HUDEP-2 (cell line): ENCODE measurements around the gene FGL2.
"Not testable (repeated sequence)": the region's sequence is repeated elsewhere in the genome, so short reads cannot be mapped to it uniquely, and the experiment has no call there.

ENCODE experiments used
- DNase-seq, 76 experiments: peaks; one replicate each; lab custom pipeline; 2025; ENCODE audit not compliant: unreplicated experiment in 76 of 76; lab: John Stamatoyannopoulos, UW

Gene FGL2

GRCh38 chr7:77199013-77199966 lies at the start of gene FGL2:
FGL2 (minus strand) TSS chr7:77199819; CDS start chr7:77199793, 26 bp downstream.
- no peak for DNase-seq

- no peak for DNase-seq
Observed at GRCh38 chr7:77248154-77248553, 48.5 kb upstream of the FGL2 start.

DNA sequence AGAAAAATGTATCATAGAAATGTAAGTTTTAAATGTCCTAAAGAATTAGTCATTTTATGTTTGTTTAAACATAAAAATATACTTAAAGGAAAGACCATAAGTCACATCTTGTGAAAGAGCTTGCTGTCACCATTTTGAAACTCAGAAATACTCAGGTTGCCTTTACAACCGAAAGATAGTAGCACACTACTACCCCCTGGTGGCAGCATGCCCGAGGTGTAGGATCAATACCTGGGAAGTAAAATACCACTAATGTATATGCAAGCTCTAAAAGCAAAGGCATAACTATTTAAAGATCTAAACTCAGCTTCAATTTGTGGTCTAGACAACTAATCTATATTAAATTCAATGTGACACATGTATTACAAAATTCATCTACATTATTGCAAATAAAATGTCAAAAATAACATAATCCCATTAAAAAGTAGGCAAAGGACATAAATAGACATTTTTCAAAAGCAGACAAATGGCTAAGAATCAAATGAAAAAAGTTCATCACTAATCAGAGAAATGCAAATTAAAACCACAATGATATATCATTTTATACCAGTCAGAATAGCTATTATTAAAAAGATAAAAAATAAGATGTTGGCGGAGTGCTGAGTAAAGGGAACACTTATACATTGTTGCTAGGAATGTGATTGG lies 47.7 kb upstream of the FGL2 start:
- DNase-seq = peak in 69 of 76 experiments; percentile 3 to 82 (median 57)

DNA sequence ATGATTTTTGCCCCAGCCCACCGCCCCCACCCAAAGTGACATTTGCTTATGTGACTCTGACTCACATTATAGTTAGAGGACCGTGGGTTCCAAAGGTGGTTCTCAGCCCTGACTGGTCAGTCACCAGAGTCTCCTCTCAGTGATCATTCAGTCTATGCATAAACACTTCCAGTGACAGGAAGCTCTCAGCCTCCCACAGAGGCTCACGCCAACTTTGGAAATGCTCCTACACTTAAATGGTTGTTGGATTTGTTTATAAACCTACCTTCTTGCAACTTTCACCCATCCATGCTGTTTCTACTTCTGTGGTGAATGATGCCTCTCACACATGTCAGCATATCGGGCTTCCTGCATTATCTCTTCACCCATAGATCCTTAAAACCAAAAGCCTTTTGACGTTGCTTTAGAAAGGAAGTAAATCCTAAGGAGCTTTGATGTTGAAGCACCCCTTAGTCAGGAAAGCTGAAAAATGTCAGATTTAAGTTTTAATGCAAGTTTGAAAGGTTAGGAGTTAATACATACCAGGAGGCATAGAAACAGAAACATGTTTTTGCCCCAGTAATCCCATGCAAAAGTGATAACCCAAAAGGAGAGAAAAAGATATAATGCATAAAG lies 46.5 kb upstream of the FGL2 start:
- DNase-seq = no peak

DNA sequence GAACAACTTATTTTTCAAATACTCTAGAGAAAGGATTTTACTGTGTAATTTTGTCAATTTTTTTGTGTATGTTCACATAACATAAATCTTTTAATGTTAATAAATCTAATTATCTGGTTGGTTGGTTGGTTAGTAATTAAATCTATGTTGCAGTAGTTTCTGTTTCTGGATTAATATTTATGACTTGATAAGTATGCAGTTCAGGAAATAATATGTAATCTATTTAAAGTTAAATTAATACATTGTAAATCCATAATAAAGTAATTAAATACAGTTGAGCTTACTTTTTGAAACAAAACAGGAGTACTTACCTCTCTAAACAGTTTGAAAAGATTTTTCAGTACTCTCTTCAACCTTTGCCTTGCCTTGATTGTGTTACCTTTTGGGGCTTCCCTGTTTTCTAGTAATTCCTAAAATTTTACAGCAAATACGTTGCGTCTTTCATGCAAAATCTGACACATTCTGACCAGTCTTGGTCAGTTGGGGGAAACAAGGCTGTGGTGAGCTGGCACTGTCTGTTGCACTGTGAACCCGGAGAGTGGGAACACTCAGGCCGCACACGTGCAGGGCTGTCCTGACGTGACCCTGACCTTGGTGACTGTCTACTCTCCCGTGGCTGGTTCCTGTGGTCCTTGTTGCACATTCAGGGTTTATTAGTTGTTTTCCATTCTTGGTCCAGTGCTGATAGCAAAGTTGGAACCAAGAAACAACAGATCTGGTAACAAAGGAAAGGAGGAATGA lies 45.6 kb upstream of the FGL2 start:
- DNase-seq = no peak

- no peak for DNase-seq
Observed at GRCh38 chr7:77244222-77244934, 44.8 kb upstream of the FGL2 start.

DNA sequence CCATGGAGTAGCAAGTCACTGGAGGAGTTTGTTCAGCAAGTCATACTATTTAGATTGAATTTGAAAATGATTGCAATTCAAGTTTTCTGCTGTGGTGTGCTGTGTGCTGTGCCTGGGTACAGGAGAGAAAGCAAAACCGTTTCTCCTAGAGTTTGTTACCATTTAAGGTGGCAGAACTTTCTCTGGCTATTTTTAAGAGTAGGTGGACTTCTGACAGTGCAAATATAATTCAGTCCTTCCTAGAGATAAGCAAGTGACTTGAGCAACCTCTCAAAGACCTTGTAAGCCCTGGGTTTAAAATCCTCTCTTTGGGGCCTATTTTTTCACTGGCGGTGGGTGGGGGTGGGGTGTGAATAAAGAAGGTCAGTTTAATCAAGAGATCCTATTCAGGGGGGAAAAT lies 42.9 kb upstream of the FGL2 start:
- no peak for DNase-seq

GRCh38 chr7:77242068-77242467 lies 42.4 kb upstream of the FGL2 start:
- DNase-seq = no peak

DNA sequence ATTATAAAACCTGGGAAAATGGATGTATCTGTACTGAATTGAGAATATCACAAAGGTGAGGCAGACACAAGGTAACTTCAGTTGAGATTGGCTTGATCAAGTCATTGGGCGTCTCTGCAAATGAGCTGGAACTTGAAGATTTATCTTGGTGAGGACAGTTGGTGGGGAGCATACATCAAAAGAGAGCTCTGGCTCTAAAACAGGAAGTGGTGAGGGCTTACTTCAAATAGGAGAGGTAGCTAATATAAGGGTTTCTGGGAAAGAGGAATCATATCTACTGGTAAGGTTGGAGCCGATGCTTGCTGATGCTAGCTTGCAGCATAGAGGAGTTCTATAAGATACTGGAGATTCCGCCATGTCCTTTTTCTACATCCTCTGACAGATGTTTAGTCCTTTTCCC lies 39.9 kb upstream of the FGL2 start:
- no peak for DNase-seq

DNA sequence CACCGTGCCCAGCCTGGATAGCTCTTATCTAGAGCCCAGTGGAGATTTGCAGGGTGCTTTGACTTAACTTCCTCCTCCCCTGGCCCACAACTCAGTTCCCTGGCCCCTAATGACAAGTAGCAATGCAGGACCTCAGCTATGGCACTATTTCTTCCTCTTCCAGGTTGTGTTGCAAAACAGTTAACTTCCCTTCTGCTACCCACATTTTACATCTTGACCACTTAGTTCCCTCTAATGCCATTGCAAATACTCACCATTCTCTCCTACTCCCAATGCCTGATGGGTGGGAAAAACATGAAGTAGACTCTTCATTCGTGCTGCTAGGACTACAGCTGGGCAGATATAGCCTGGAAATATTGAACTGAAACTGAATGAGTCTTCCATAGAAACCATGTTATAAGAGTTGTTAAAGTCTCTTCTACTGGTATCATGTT lies 39.1 kb upstream of the FGL2 start:
- no peak for DNase-seq

GRCh38 chr7:77235276-77235675 lies 35.7 kb upstream of the FGL2 start:
- DNase-seq = no peak

DNA sequence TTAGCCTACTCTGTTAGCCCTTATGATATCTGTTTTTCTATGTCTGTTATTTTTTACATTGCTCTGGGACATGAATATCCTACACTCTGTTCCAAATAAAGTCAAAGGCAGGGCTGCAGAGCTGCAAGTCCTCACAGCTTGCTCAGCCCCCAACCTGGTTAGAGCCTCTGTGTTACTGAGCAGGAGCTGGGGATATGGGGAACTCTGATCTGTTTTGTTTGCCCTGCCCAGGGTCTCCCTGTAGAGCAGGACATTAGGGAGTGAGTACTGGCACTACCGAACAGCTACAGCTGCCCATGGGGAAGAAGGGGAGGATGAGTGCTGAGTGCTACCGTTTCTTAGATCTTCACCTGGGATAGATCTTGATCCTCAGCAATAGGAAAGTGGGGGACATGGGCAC lies 32.8 kb upstream of the FGL2 start:
- DNase-seq = no peak

- DNase-seq = not testable (repeated sequence)
Observed at GRCh38 chr7:77228795-77229194, 29.2 kb upstream of the FGL2 start.

GRCh38 chr7:77226357-77226839 lies 26.8 kb upstream of the FGL2 start:
- DNase-seq = no peak

- DNase-seq = no peak
Observed at GRCh38 chr7:77223261-77223660, 23.6 kb upstream of the FGL2 start.

DNA sequence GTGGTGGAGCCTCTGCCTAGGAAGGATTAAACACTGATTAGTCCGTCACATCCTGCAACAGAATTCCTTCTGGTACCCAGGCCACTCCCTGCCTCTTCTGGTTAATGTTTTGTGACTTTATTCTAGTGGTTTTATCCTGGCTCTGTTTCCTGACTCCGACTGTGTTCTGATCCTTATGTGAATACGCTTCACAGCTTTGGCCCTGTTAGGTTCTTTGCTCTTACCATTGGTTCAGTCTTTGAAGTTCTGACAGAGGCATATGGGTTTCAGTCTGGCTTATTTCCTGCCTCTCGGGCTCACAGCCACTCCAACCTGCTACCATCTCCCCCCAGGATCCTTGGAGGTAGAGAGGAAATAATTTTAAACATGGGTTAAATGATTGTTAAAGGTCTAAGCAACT lies 23.2 kb upstream of the FGL2 start:
- no peak for DNase-seq

GRCh38 chr7:77222065-77222464 lies 22.4 kb upstream of the FGL2 start:
- DNase-seq = no peak

- DNase-seq = not testable (repeated sequence)
Observed at GRCh38 chr7:77219701-77220331, 20.2 kb upstream of the FGL2 start.

GRCh38 chr7:77217474-77218185 lies 18.0 kb upstream of the FGL2 start:
- DNase-seq = no peak
